OCI-LY3 (cell line): ENCODE data around the gene ACSL3.

ENCODE experiments used
- CTCF ChIP-seq: fragments of 200-600, 300-600 bp; sonication (generic); IDR thresholded peaks from 2 replicates; pipeline ENCODE4 v1.5.1; 2014; ENCODE audit warnings: antibody characterized with exemption, low read length, low read depth
- EZH2phosphoT487 ChIP-seq: fragments of 200-600 bp; shearing (Covaris generic); IDR thresholded peaks from 2 replicates; pipeline ENCODE4 v1.6.1; 2018; ENCODE audit warnings: antibody characterized with exemption, mixed run types, low read depth

GRCh38 chr2:222884805-222885424 is 24.1 kb downstream of the ACSL3 start:
- TF ChIP-seq CTCF (no peak), EZH2phosphoT487 (no peak)
